ENCODE data around the gene EDC3. TPM values are rescaled to one million over a fixed set of nuclear protein-coding genes. Genes with fewer than 3 reads are reported as not detected.
"Not testable (repeated sequence)": the region's sequence is repeated elsewhere in the genome, so short reads cannot be mapped to it uniquely, and the experiment has no call there.

EDC3 gene
- polyA plus RNA-seq = 18.5 TPM

- H3K27me3 Mint-ChIP-seq = no peaks in the 10 kb centered on the region
- H3K4me3 Mint-ChIP-seq = peak within 1 kb of the TSS; percentile 91 to 100 (median 100)
- peaks cover 26 to 31% (median 28%) of the 10 kb centered on the region in 3 donors for H3K4me1 Mint-ChIP-seq
- H3K36me3 Mint-ChIP-seq = no peaks in the 10 kb centered on the region
- H3K9me3 Mint-ChIP-seq = no peaks in the 10 kb centered on the region
- peak within 1 kb of the TSS; percentile 55 to 99 (median 94) for H3K27ac Mint-ChIP-seq
These were observed at the start of gene EDC3 for GRCh38 chr15:74695597-74696397. TSS of gene EDC3 (minus strand) at chr15:74696024. CDS start at chr15:74675124, 20,900 bp downstream.

- peak overlapping the region in 1 of 4 donors; percentile 39 for H3K4me3 Mint-ChIP-seq
- H3K27ac Mint-ChIP-seq = no peak overlapping the region
- peaks cover 3 to 7% (median 4%) of the 10 kb centered on the region in 3 donors for H3K4me1 Mint-ChIP-seq
- peaks cover 3% of the 10 kb centered on the region for H3K36me3 Mint-ChIP-seq
- peaks cover 2 to 16% (median 7%) of the 10 kb centered on the region in 3 donors for H3K9me3 Mint-ChIP-seq
- peaks cover 14% of the 10 kb centered on the region for H3K27me3 Mint-ChIP-seq
These were observed 46.6 kb upstream of the EDC3 start for GRCh38 chr15:74742422-74742821.

- Mint-ChIP-seq H3K4me3 (peak overlapping the region in 1 of 4 donors; percentile 60), H3K9me3 (peaks cover 2 to 16% (median 13%) of the 10 kb centered on the region in 3 donors), H3K27me3 (peaks cover 32% of the 10 kb centered on the region), H3K27ac (peak overlapping the region in 1 of 3 donors; percentile 51)
- H3K4me1 Mint-ChIP-seq, H3K36me3 Mint-ChIP-seq: not testable (repeated sequence)
These were observed 42.4 kb upstream of the EDC3 start for GRCh38 chr15:74738239-74738638.

- peaks cover 2% of the 10 kb centered on the region for H3K36me3 Mint-ChIP-seq
- H3K4me3 Mint-ChIP-seq = no peak overlapping the region
- H3K27ac Mint-ChIP-seq = no peak overlapping the region
- H3K4me1 Mint-ChIP-seq = peaks cover 0 to 2% (median 2%) of the 10 kb centered on the region in 3 donors
- peaks cover 32% of the 10 kb centered on the region for H3K27me3 Mint-ChIP-seq
- H3K9me3 Mint-ChIP-seq = peaks cover 2 to 13% (median 4%) of the 10 kb centered on the region in 3 donors
These were observed 39.5 kb upstream of the EDC3 start for GRCh38 chr15:74735305-74735704.

- Mint-ChIP-seq H3K9me3 (peaks cover under 1 to 13% (median 4%) of the 10 kb centered on the region in 3 donors), H3K27me3 (peaks cover 36% of the 10 kb centered on the region), H3K4me3 (no peak overlapping the region), H3K36me3 (peaks cover 2% of the 10 kb centered on the region), H3K27ac (peak overlapping the region in 1 of 3 donors; percentile 75), H3K4me1 (peaks cover 0 to 2% (median 0%) of the 10 kb centered on the region in 3 donors)
These were observed 37.4 kb upstream of the EDC3 start for GRCh38 chr15:74733269-74733668.

- no peak overlapping the region for H3K27ac Mint-ChIP-seq
- H3K27me3 Mint-ChIP-seq = peaks cover 38% of the 10 kb centered on the region
- peaks cover 0 to 8% (median 0%) of the 10 kb centered on the region in 3 donors for H3K9me3 Mint-ChIP-seq
- H3K36me3 Mint-ChIP-seq = peaks cover 2% of the 10 kb centered on the region
- H3K4me3 Mint-ChIP-seq = no peak overlapping the region
- H3K4me1 Mint-ChIP-seq = peaks cover 0 to 2% (median 0%) of the 10 kb centered on the region in 3 donors
These were observed 37.0 kb upstream of the EDC3 start for GRCh38 chr15:74732846-74733245.

GRCh38 chr15:74730619-74731316, 34.9 kb upstream of the EDC3 start:
- H3K9me3 Mint-ChIP-seq = no peaks in the 10 kb centered on the region
- peak overlapping the region in 1 of 4 donors; percentile 8 for H3K4me3 Mint-ChIP-seq
- no peak overlapping the region for H3K27ac Mint-ChIP-seq
- peaks cover 2% of the 10 kb centered on the region for H3K36me3 Mint-ChIP-seq
- H3K27me3 Mint-ChIP-seq = peaks cover 45% of the 10 kb centered on the region
- peaks cover 0 to 4% (median 2%) of the 10 kb centered on the region in 3 donors for H3K4me1 Mint-ChIP-seq

- H3K9me3 Mint-ChIP-seq, H3K4me3 Mint-ChIP-seq, H3K36me3 Mint-ChIP-seq, H3K4me1 Mint-ChIP-seq, H3K27ac Mint-ChIP-seq: not testable (repeated sequence)
- H3K27me3 Mint-ChIP-seq = peaks cover 39% of the 10 kb centered on the region
These were observed 33.5 kb upstream of the EDC3 start for GRCh38 chr15:74729372-74729771.

GRCh38 chr15:74728699-74729098, 32.9 kb upstream of the EDC3 start:
- H3K4me3 Mint-ChIP-seq, H3K4me1 Mint-ChIP-seq, H3K9me3 Mint-ChIP-seq, H3K36me3 Mint-ChIP-seq, H3K27ac Mint-ChIP-seq: not testable (repeated sequence)
- peaks cover 34% of the 10 kb centered on the region for H3K27me3 Mint-ChIP-seq

GRCh38 chr15:74727727-74728126, 31.9 kb upstream of the EDC3 start:
- Mint-ChIP-seq H3K27me3 (peaks cover 28% of the 10 kb centered on the region), H3K4me1 (peaks cover 0 to 7% (median 2%) of the 10 kb centered on the region in 3 donors), H3K36me3 (peaks cover 2% of the 10 kb centered on the region), H3K9me3 (peaks cover 0 to 2% (median 0%) of the 10 kb centered on the region in 3 donors), H3K27ac (no peak overlapping the region), H3K4me3 (no peak overlapping the region)

- Mint-ChIP-seq H3K9me3 (peaks cover 0 to 2% (median 0%) of the 10 kb centered on the region in 3 donors), H3K4me3 (peak overlapping the region; percentile 11 to 86 (median 70)), H3K27me3 (peaks cover 25% of the 10 kb centered on the region), H3K27ac (no peak overlapping the region), H3K4me1 (peaks cover 0 to 6% (median 2%) of the 10 kb centered on the region in 3 donors), H3K36me3 (no peaks in the 10 kb centered on the region)
These were observed 30.9 kb upstream of the EDC3 start for GRCh38 chr15:74726774-74727164.

- H3K9me3 Mint-ChIP-seq = peaks cover 0 to 2% (median 0%) of the 10 kb centered on the region in 3 donors
- H3K27me3 Mint-ChIP-seq = peaks cover 23% of the 10 kb centered on the region
- H3K27ac Mint-ChIP-seq = no peak overlapping the region
- H3K4me1 Mint-ChIP-seq = peaks cover 0 to 6% (median 2%) of the 10 kb centered on the region in 3 donors
- peak overlapping the region; percentile 46 to 86 (median 74) for H3K4me3 Mint-ChIP-seq
- H3K36me3 Mint-ChIP-seq = no peaks in the 10 kb centered on the region
These were observed 30.3 kb upstream of the EDC3 start for GRCh38 chr15:74725845-74726773.

GRCh38 chr15:74725225-74725774, 29.5 kb upstream of the EDC3 start, which contains the start of gene CYP1A1:
TSS of gene CYP1A1 (minus strand) at chr15:74725528. CDS start at chr15:74723097, 2,431 bp downstream.
- Mint-ChIP-seq H3K4me1 (peaks cover 0 to 6% (median 2%) of the 10 kb centered on the region in 3 donors), H3K9me3 (peaks cover 0 to 2% (median 0%) of the 10 kb centered on the region in 3 donors), H3K27me3 (peaks cover 18% of the 10 kb centered on the region), H3K4me3 (peak within 1 kb of the TSS; percentile 61 to 83 (median 74)), H3K27ac (peak within 1 kb of the TSS in 1 of 3 donors; percentile 70), H3K36me3 (no peaks in the 10 kb centered on the region)

Data from IgD-negative memory B cell (primary cell).